HG02938 (cell line): Measurements from ENCODE around the gene MED12L.

Experiments
- ATAC-seq: cut with Tn5 transposase; IDR thresholded peaks from one replicate; pipeline ENCODE4 v1.9.1; 2021; ENCODE audit warnings: mild to moderate bottlenecking, moderate library complexity; ENCODE audit not compliant: unreplicated experiment

The MED12L gene

DNA sequence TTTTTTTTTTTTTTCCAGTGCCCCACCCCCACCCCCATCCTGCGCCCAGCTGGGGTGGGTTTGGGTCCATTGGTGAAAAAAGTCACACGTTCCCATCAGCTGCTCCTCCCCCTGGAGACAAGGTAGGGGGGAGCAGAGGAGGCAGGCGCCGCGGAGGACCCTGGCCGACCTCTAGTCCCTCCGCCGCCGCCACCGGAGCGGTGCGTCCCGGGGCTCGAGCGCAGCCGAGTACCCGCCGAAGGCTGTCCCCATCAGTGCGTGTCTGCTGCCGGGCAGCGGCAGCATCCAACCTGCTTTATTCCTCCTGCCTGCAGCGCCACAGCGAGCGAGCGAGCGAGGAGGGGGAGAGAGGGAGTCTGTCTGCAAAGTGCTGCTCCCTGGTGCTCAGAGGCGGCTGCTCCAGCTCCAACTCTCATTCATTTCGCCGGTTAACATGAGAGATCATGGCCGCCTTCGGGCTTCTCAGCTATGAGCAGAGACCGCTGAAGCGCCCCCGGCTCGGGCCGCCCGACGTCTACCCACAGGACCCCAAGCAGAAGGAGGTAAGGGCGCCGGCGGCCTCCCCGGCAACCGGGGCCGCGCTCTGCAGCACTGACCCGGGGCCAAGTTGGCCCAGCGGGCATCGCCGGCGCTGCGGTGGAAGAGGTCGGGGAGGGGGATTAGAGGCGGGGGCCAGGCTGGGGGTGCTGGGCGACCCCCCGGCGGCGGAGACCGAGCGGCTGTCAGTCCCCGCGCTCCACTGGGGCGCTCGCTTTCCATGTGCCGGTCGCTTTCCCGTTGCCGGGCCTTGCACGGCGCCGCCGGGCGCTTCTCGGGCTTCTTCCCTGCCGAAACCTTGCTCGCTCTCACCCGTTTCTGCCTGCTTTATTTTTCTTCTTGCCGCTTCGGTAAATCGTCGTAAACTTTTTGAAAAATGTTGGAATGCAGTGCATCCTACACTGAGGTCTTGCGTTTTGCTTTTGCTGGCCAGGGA is 1.3 kb downstream of the MED12L start:
- ATAC-seq: peak; percentile 79

DNA sequence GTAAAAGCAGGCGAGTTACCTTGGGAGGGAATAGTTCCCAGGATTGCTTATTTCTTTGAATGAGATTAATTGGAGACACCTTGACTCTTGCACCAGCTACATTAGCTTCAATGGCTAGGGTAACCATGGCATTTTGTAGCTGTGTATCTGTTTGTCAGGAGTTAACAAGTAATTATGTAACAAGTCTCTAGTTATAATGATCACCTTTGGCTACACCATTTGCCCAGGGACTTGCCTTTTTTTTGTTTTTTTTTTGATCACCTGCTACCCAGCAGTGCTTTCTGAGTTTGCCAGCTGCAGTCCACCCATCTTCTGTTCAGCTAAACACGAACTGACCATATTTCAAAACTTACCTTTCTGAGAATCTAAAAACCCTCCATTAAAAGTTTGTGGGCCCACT is 2.2 kb downstream of the MED12L start:
- ATAC-seq: no peak

DNA sequence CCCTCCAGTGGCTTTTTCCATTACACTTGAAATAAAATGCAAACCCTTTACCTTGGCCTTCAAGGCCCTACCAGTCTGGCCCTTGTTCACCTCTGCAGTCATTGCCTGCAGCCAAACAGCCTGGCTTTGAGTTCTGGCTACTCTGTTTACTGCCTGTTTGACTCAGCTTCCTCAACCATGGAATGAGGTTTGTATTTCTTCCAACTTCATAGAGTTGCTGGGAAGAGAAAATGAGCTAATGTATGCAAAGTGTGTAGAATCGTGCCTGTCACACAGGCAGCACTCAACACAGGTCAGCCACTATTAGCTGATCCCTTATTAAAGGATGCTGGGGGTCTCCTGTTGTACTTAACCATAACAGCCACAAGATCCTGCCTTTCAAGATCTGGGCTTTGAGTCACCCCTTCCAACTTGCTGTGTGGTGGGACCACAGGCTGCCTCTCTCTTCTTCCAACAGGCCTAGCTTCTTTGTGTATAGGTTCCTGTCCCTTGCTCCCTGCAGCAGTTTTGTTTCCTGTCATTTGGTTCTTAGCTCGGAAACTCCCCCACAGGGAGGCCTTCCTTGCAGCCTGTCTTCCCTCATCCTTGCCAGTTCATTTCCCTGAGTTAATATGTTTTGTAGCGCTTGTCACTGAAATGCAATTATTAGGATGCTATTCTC is 6.4 kb downstream of the MED12L start:
- no peak for ATAC-seq

DNA sequence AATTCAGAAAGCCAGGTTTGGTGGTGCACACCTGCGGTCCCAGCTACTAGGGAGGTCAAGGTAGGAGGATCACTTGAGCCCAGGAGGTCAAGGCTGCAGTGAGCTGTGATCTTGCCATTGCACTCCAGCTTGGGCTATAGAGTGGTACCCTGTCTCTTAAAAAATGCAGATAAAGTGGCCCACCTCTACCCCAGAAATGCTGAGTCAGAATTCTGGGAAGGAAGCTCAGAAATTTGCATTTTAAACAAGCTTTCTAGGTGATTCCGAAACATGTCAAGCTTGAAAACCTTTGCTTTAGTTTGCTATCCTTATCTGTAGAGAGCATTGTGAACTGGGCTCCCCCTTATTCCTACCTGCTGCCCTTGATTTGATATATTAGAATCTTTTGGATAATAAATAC is 7.7 kb downstream of the MED12L start:
- ATAC-seq: no peak

- peak; percentile 58 for ATAC-seq
These were observed 8.4 kb downstream of the MED12L start for GRCh38 chr3:151093905-151094304.

DNA sequence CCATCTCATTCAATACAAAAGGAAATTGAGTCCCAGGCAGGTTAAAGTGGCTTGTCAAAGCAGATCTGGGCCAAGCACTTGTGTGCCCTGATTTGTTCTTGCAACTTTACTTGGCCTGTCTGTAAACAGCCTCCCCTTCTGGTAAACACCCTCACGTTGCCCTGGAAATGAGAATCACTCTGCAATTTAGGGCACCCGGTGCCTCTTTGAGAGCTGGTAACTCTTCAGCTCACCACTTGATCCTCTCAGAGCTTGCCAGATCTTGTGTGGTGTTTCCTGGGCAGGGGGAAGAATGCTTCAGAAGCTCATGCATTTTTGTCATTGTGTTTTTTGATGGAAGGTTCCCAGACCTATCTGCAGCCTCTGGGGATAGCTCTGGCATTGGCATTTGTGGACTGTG is 11.3 kb downstream of the MED12L start:
- no peak for ATAC-seq

DNA sequence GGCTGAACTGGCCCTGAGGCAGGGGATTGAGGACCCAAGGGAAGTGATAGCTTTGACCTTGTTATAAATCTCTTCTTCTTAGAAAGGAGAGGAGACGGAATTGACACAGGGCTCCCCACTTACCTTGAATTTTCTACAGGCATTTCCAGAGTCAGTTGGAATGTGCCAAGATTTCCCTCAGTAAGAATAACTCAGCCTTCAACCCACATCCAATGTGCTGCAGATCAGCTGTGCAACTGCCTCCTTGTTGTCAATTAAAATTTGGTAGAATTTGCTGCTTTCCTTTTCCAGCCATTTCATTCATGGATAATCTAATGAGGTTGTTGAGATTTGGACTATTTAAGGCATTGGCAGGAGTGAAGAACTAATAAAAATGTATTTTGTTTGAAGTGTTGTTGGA is 14.6 kb downstream of the MED12L start:
- ATAC-seq: no peak

DNA sequence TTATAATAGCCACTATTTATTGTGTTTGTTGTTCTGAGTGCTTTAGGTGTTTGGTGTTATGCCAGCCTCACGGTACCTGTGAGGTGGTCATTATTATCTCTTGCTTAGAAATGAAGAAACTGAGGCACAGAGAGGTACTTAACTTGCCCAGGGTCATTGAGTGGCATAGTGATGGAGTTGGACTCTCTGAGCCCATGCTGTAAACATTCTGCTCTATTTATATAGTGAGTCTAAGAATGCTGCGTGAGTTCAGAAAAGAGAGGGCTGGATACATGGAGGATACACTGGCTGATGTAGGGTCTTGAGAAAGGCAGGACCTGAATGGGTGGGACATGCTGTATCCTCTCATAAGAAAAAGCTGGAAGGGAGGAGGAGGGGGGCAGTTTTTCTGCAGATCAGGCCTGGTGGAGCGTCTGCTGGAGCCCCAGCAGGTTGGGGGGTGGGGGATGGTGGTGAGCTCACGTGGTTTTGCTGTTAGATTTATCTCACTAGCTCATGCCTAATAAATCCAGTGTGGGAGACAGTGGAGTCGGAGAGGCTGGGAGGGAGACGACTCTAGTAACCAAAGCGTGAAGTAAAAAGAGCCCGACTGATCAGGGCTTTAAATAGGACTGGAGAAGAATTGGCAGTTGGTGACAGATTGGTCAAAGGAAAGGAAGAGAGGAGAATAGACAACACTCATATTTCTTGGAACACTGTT is 16.0 kb downstream of the MED12L start:
- no peak for ATAC-seq

GRCh38 chr3:151106311-151106710 is 20.8 kb downstream of the MED12L start:
- no peak for ATAC-seq

DNA sequence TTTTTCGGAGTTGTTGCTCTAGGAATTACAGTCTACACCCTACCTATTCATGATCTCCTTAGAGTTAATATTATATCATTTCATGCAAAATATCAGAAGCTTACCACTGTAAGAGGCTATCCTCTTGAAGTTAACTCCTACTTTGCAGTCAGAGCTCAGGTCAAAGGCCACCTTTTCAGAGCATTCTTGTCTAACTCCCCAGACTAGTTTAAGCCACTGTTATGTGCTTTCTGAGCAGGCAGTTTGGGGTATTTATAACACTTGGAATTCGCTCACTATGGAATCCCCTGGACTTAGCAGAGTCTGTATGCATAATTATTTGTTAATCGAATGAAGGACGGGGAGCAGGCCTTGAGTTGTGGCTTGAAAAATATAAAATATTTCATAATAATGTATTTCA is 21.7 kb downstream of the MED12L start:
- ATAC-seq: no peak

DNA sequence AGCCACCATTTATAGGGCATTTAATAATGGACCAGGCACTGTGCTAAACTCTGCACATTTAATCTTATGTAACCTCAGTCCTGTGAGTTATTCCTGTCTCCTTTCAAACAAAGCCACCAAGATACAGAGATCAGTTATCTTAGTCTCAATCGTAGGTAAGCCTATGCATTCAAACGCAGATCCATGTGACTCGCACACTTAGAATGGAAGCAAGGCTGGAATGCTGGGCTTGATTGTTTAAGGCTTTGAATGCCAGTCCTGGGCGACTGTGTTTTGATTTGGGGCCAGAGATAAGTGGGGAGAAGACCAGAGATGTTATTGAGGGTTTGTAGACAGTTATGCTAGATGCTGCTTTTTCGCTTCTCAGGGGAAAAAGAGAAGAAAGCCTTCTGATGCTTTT is 22.2 kb downstream of the MED12L start:
- no peak for ATAC-seq

DNA sequence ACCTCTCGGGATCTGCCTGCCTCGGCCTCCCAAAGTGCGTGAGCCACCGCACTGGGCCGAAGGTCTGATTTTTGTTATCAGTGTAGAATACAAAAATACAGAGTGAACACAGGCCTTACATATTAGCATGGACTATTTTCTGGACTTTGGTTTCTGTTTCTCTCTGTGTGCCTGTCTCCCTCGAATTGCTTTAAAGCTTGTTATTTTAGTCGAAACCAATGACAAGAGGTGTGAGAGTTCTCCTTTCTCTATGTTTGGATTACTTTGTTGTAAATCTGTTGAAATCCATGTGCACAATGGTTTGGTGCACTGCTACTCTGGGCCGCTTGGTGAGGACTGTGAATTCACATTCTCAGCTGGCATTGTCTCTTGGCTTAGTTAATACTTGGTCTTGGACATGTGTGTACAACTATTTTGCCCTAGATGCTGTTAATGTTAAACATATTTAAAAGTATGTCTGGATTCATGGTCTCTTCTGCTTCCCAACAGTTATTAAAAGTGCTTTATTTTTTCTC is 23.9 kb downstream of the MED12L start:
- no peak for ATAC-seq

- ATAC-seq: no peak
These were observed 27.3 kb downstream of the MED12L start for GRCh38 chr3:151112731-151113130.

GRCh38 chr3:151113343-151113742 is 27.9 kb downstream of the MED12L start:
- no peak for ATAC-seq

- no peak for ATAC-seq
These were observed 31.6 kb downstream of the MED12L start for GRCh38 chr3:151117047-151117446.

- ATAC-seq: no peak
These were observed 33.7 kb downstream of the MED12L start for GRCh38 chr3:151119188-151119587.

- ATAC-seq: no peak
These were observed 34.9 kb downstream of the MED12L start for GRCh38 chr3:151120409-151120808.

DNA sequence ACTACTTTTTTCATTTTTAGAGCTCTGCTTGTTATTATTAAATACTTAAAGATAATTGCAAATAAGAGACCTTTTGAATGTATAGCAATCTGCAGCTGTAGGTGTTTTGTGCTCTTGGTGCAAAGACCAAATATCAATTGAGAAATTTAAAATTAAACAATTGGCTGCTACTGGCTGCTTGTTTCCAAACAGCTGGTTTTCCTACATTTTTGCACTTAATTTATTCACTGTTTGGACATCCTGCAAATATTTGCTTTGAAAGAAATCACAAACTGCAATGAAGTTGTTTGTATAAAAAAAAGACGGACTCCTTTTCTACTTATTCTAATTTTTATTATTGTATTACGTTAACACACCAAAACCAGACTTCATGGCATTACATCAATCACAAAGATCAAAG is 35.6 kb downstream of the MED12L start:
- ATAC-seq: no peak

GRCh38 chr3:151123827-151124226 is 38.4 kb downstream of the MED12L start:
- ATAC-seq: no peak

DNA sequence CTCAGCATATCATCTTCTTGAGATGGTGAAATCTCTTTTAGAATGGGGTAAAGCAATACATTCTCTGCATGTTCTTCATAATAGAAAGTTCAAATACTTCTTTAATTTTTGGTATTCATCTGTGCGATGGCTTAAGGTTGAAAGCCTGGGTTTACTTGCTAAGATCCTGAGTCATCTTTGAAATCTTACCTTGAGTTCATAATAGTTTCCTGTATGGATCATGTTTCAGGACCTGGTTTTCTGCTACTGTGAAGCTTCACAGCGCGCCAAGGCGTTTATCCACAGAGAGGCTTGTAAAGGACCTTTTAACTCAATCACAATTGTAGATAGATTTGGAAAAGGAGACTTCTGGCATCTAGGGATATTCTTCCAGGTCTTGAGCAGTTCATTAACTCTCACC is 39.0 kb downstream of the MED12L start:
- ATAC-seq: no peak

- no peak for ATAC-seq
These were observed 45.0 kb downstream of the MED12L start for GRCh38 chr3:151130428-151130827.
